Muscle layer of colon (tissue), 2 donors: Measurements from ENCODE around the gene ATP5PD.
"Not testable (repeated sequence)": the region's sequence is repeated elsewhere in the genome, so short reads cannot be mapped to it uniquely, and the experiment has no call there.

Experiments
- H3K27ac ChIP-seq: one replicate; pipeline ENCODE4 v1.7.0; 2013; ENCODE audit warnings: low read depth, mild to moderate bottlenecking, low read length, moderate library complexity
- H3K27me3 ChIP-seq, 2 donors: one replicate each; pipeline ENCODE4 v1.7.0; 2013; ENCODE audit warnings: low read length in 2 of 2, mild to moderate bottlenecking in 2 of 2; ENCODE audit not compliant: insufficient read depth in 2 of 2, control insufficient read depth in 1 of 2
- H3K36me3 ChIP-seq: one replicate; pipeline ENCODE4 v1.7.0; 2013; ENCODE audit warnings: mild to moderate bottlenecking, low read length; ENCODE audit not compliant: insufficient read depth
- H3K4me1 ChIP-seq: one replicate; pipeline ENCODE4 v1.7.0; 2013; ENCODE audit warnings: mild to moderate bottlenecking, low read length; ENCODE audit not compliant: insufficient read depth
- H3K4me3 ChIP-seq, 2 donors: one replicate each; pipeline ENCODE4 v1.7.0; 2013; ENCODE audit warnings: low read length in 2 of 2, low read depth in 1 of 2, mild to moderate bottlenecking in 1 of 2, moderate library complexity in 1 of 2
- H3K9ac ChIP-seq: one replicate; pipeline ENCODE4 v1.7.0; 2013; ENCODE audit warnings: low read length
- H3K9me3 ChIP-seq: one replicate; pipeline ENCODE4 v1.7.0; 2013; ENCODE audit warnings: mild to moderate bottlenecking, low read length
- donor health status: abdominal sarcoma.
- donor health status: Adenocarcinoma of cecum.

The ATP5PD gene

GRCh38 chr17:75044716-75045115 lies 2.1 kb downstream of the ATP5PD start:
- Histone ChIP-seq H3K9ac (no peak overlapping the region), H3K27me3 (no peaks in the 10 kb centered on the region), H3K4me1 (peaks cover 16% of the 10 kb centered on the region), H3K27ac (no peak overlapping the region), H3K9me3 (no peaks in the 10 kb centered on the region), H3K36me3 (peaks cover 27% of the 10 kb centered on the region), H3K4me3 (no peak overlapping the region)

- not testable (repeated sequence) for H3K9ac ChIP-seq, H3K4me3 ChIP-seq, H3K9me3 ChIP-seq, H3K27me3 ChIP-seq, H3K27ac ChIP-seq
- peaks cover 12% of the 10 kb centered on the region for H3K4me1 ChIP-seq
- peaks cover 36% of the 10 kb centered on the region for H3K36me3 ChIP-seq
Measured at GRCh38 chr17:75043789-75044188, 3.0 kb downstream of the ATP5PD start.

GRCh38 chr17:75041656-75042280 lies 5.0 kb downstream of the ATP5PD start:
- no peaks in the 10 kb centered on the region for H3K4me1 ChIP-seq
- peaks cover 42% of the 10 kb centered on the region for H3K36me3 ChIP-seq
- no peaks in the 10 kb centered on the region for H3K27me3 ChIP-seq
- H3K27ac ChIP-seq = no peak overlapping the region
- H3K9ac ChIP-seq = no peak overlapping the region
- H3K4me3 ChIP-seq = no peak overlapping the region
- no peaks in the 10 kb centered on the region for H3K9me3 ChIP-seq

- Histone ChIP-seq H3K9me3 (no peaks in the 10 kb centered on the region), H3K27me3 (no peaks in the 10 kb centered on the region), H3K9ac (no peak overlapping the region), H3K4me3 (no peak overlapping the region), H3K4me1 (peaks cover 18% of the 10 kb centered on the region), H3K27ac (no peak overlapping the region), H3K36me3 (peaks cover 42% of the 10 kb centered on the region)
Measured at GRCh38 chr17:75039238-75039637, 7.5 kb downstream of the ATP5PD start.

GRCh38 chr17:75036643-75037268 lies 10.0 kb downstream of the ATP5PD start:
- Histone ChIP-seq H3K36me3 (peaks cover 35% of the 10 kb centered on the region), H3K9ac (no peak overlapping the region), H3K4me3 (peak overlapping the region in 1 of 2 donors; percentile 29), H3K27me3 (no peaks in the 10 kb centered on the region), H3K27ac (peak overlapping the region; percentile 28), H3K9me3 (no peaks in the 10 kb centered on the region), H3K4me1 (peaks cover 40% of the 10 kb centered on the region)

GRCh38 chr17:75034236-75034908 lies 12.4 kb downstream of the ATP5PD start:
- Histone ChIP-seq H3K36me3 (peaks cover 11% of the 10 kb centered on the region), H3K27ac (peak overlapping the region; percentile 71), H3K27me3 (no peaks in the 10 kb centered on the region), H3K9me3 (no peaks in the 10 kb centered on the region), H3K4me1 (peaks cover 40% of the 10 kb centered on the region), H3K4me3 (peak overlapping the region; percentile 86 to 87), H3K9ac (peak overlapping the region; percentile 85)

GRCh38 chr17:75033346-75034235 lies 13.2 kb downstream of the ATP5PD start:
- Histone ChIP-seq H3K27me3 (no peaks in the 10 kb centered on the region), H3K27ac (peak overlapping the region; percentile 71), H3K9me3 (no peaks in the 10 kb centered on the region), H3K36me3 (peaks cover 4% of the 10 kb centered on the region), H3K4me3 (peak overlapping the region; percentile 86 to 87), H3K9ac (peak overlapping the region; percentile 85), H3K4me1 (peaks cover 40% of the 10 kb centered on the region)

GRCh38 chr17:75032720-75033280 lies 14.0 kb downstream of the ATP5PD start:
- Histone ChIP-seq H3K27me3 (no peaks in the 10 kb centered on the region), H3K36me3 (no peaks in the 10 kb centered on the region), H3K9me3 (no peaks in the 10 kb centered on the region), H3K27ac (peak overlapping the region; percentile 71), H3K9ac (no peak overlapping the region), H3K4me1 (peaks cover 40% of the 10 kb centered on the region), H3K4me3 (peak overlapping the region in 1 of 2 donors; percentile 87)

GRCh38 chr17:75031972-75032719 lies 14.6 kb downstream of the ATP5PD start:
- H3K4me3 ChIP-seq = peak overlapping the region in 1 of 2 donors; percentile 5
- H3K27me3 ChIP-seq = no peaks in the 10 kb centered on the region
- H3K27ac ChIP-seq = peak overlapping the region; percentile 12
- peaks cover 40% of the 10 kb centered on the region for H3K4me1 ChIP-seq
- no peak overlapping the region for H3K9ac ChIP-seq
- H3K36me3 ChIP-seq = no peaks in the 10 kb centered on the region
- no peaks in the 10 kb centered on the region for H3K9me3 ChIP-seq

- Histone ChIP-seq H3K27ac (no peak overlapping the region), H3K9me3 (no peaks in the 10 kb centered on the region), H3K4me1 (peaks cover 25% of the 10 kb centered on the region), H3K36me3 (no peaks in the 10 kb centered on the region), H3K4me3 (no peak overlapping the region), H3K27me3 (no peaks in the 10 kb centered on the region), H3K9ac (no peak overlapping the region)
Measured at GRCh38 chr17:75030161-75030560, 16.6 kb downstream of the ATP5PD start.
